DND-41 (cell line): ENCODE data around the gene USP7.

Experiments used
- ATAC-seq: fragments of 200-7000 bp; cut with Tn5 transposase; 3 replicates; pipeline ENCODE4 v1.9.1; 2021; ENCODE audit warnings: low read depth; ENCODE audit not compliant: insufficient read depth
- DNase-seq: peaks from one replicate; pipeline ENCODE4 v3.0.0-alpha.2; 2020
- H2AFZ ChIP-seq: 2 replicates; pipeline ENCODE4 v1.6.0; 2012; ENCODE audit warnings: low read depth, low read length
- H3K27ac ChIP-seq: 2 replicates; pipeline ENCODE4 v1.5.1; 2012; ENCODE audit warnings: low read length, inconsistent platforms
- H3K27me3 ChIP-seq: fragments of 200-600 bp; sonication (generic); 2 replicates; pipeline ENCODE4 v1.6.0; 2012; ENCODE audit warnings: low read length, mild to moderate bottlenecking, inconsistent platforms; ENCODE audit not compliant: insufficient read depth, poor library complexity
- H3K36me3 ChIP-seq: 2 replicates; pipeline ENCODE4 v1.5.1; 2012; ENCODE audit warnings: low read length, inconsistent platforms; ENCODE audit not compliant: insufficient read depth
- H3K4me1 ChIP-seq: 2 replicates; pipeline ENCODE4 v1.5.1; 2012; ENCODE audit warnings: mild to moderate bottlenecking, low read length; ENCODE audit not compliant: insufficient read depth
- H3K4me2 ChIP-seq: 2 replicates; pipeline ENCODE4 v1.6.0; 2012; ENCODE audit warnings: mild to moderate bottlenecking, moderate library complexity, low read length, inconsistent platforms; ENCODE audit not compliant: insufficient read depth
- H3K4me3 ChIP-seq, 2 experiments: fragments of 200-600 bp in 1 of 2; shearing (Covaris generic) in 1 of 2; 2 replicates each; pipeline ENCODE4 v1.5.1; 2012 to 2016; ENCODE audit warnings: inconsistent platforms in 2 of 2, low read length in 2 of 2, mild to moderate bottlenecking in 2 of 2, low read depth in 1 of 2, moderate library complexity in 1 of 2
- H3K79me2 ChIP-seq: 2 replicates; pipeline ENCODE4 v1.6.0; 2012; ENCODE audit warnings: low read length, inconsistent platforms; ENCODE audit not compliant: insufficient read depth
- H3K9ac ChIP-seq: 2 replicates; pipeline ENCODE4 v1.6.0; 2012; ENCODE audit warnings: low read depth, mild to moderate bottlenecking, inconsistent platforms, low read length, moderate library complexity
- H3K9me3 ChIP-seq: 2 replicates; pipeline ENCODE4 v1.5.1; 2012; ENCODE audit warnings: low read length, moderate library complexity, mild to moderate bottlenecking, inconsistent platforms; ENCODE audit not compliant: insufficient read depth, severe bottlenecking
- H4K20me1 ChIP-seq: 2 replicates; pipeline ENCODE4 v1.6.0; 2012; ENCODE audit warnings: low read length; ENCODE audit not compliant: insufficient read depth
- CTCF ChIP-seq: IDR thresholded peaks from 2 replicates; pipeline ENCODE4 v1.5.1; 2012; ENCODE audit warnings: borderline replicate concordance, low read length, moderate library complexity, mild to moderate bottlenecking; ENCODE audit not compliant: poor library complexity, severe bottlenecking; ENCODE audit errors: extremely low read depth
- EZH2 ChIP-seq: IDR thresholded peaks from 3 replicates; pipeline ENCODE4 v1.6.1; 2012; ENCODE audit warnings: borderline replicate concordance, low read depth, mild to moderate bottlenecking, moderate library complexity, low read length, inconsistent platforms; ENCODE audit not compliant: severe bottlenecking

The USP7 gene

DNA sequence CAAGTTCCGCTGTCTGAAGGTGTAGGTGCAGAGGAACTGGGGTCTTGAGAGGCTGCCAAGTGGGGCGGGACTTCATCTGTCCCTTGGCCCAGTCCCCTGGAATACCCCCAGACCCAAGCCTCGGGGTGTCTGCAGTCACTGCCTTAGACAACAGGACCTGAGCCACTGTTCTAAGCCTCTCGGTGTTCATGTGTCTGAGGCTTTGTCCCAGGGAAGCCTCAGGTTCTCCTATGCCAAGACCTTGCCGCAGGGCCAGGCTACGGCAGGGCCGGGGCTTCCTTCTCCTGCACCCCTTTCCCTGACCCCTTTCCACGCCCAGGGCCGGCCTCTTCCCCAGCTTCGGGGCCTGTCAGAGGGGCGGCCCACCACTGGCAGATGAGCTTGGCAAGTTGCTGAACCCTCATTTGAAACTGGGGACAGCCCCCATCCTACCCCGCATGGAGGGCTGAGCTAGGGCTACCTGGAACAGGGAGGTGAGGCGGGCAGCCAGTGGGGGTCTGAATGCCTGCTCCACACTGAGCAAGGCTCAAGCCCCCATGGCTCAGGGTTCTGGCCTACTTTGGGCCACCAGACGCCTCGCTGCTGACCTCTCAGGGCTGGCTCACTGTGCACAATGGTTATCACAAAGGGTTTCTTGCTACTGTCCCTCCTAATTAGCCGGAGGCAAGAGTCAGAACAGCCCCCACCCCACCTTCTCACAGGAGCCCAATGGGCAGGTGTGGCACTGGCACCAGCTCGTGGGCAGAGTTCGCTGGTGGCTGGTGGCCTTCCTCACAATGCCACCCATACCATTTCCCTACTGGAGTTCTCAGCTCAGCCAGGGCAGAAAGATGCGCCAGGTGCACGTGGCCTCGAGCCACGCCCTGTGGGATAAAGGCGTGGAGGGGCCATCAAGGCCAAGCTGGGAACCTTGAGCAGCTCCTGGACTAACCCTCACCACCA, 74.5 kb downstream of the USP7 start:
- TF ChIP-seq EZH2 (no peak), CTCF (no peak)
- DNase-seq (no peak), ATAC-seq (0 out of 3 replicates have a peak, but pooled peaks have one; percentile 5)
- Histone ChIP-seq H4K20me1 (peaks cover 44% of the 10 kb centered on the region), H3K9ac (no peak overlapping the region), H2AFZ (no peak overlapping the region), H3K27me3 (no peaks in the 10 kb centered on the region), H3K9me3 (no peaks in the 10 kb centered on the region), H3K27ac (no peak overlapping the region), H3K36me3 (peaks cover 58% of the 10 kb centered on the region), H3K4me2 (no peak overlapping the region), H3K4me3 (no peak overlapping the region), H3K4me1 (no peaks in the 10 kb centered on the region), H3K79me2 (peaks cover 3% of the 10 kb centered on the region; the same call in 1 of the 2 replicates)

DNA sequence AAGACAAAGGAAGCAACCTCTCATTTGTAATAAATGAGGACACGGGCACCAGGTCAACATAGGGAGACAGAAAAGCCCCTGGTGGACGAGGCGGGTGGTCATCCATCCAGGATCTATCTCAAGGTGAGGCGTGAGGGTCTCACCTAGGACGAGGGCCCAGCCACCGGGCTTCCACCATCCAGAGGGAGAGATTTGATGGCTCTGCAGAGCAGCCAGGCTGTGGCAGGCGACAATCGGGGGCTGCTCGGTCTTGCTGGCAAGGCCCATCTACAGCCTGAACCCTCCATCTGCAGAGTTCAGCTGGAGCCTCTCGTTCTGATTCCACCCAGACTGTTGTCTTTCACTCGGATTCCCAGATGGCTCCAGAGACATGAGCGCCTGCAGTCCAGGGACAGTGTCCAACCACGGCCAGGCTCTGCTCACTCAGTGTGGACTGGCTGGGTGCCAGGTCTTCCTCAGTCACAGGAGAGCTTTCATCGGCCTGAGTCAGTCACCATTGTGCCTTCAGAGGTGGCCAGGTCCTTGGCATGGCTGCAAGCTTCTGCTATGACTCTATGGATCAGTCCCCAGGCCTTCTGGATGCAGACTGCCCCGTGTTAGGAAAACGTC, 75.7 kb downstream of the USP7 start:
- Histone ChIP-seq H4K20me1 (peaks cover 39% of the 10 kb centered on the region), H3K36me3 (peaks cover 47% of the 10 kb centered on the region), H3K27ac (0 out of 2 replicates have a peak overlapping the region, but pooled peaks have one; percentile 12), H3K27me3 (no peaks in the 10 kb centered on the region), H3K4me1 (no peaks in the 10 kb centered on the region), H3K9me3 (no peaks in the 10 kb centered on the region), H3K4me3 (no peak overlapping the region), H3K9ac (no peak overlapping the region), H3K4me2 (no peak overlapping the region), H2AFZ (no peak overlapping the region), H3K79me2 (peaks cover 3% of the 10 kb centered on the region; the same call in 1 of the 2 replicates)
- no peak for ATAC-seq
- TF ChIP-seq CTCF (no peak), EZH2 (no peak)
- no peak for DNase-seq

DNA sequence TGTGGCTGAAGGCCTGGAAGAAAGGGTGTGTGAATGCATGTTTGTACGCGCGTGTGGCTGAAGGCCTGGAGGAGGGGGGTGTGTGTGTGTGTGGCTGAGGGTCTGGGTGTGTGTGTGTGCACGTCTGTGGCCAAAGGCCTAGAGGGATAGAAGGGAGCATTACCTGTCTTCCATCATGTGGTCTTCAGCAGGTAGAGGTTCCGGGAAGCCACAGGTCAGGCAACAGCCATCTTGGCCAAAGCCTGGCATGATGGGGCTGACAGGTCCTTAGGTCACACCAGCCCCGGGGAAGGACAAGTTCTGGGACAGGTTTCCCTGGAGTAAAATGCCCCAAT, 76.3 kb downstream of the USP7 start:
- Histone ChIP-seq H3K9ac (no peak overlapping the region), H3K4me2 (no peak overlapping the region), H3K4me3 (no peak overlapping the region), H3K79me2 (peaks cover 3% of the 10 kb centered on the region; the same call in 1 of the 2 replicates), H3K4me1 (no peaks in the 10 kb centered on the region), H2AFZ (no peak overlapping the region), H3K36me3 (peaks cover 40% of the 10 kb centered on the region), H3K9me3 (no peaks in the 10 kb centered on the region), H3K27ac (no peak overlapping the region), H3K27me3 (no peaks in the 10 kb centered on the region), H4K20me1 (peaks cover 39% of the 10 kb centered on the region)
- ATAC-seq (no peak), DNase-seq (no peak)
- TF ChIP-seq CTCF: no peak
- no peak for TF ChIP-seq EZH2
